ENCODE measurements around the gene AURKA.

The AURKA gene

DNA sequence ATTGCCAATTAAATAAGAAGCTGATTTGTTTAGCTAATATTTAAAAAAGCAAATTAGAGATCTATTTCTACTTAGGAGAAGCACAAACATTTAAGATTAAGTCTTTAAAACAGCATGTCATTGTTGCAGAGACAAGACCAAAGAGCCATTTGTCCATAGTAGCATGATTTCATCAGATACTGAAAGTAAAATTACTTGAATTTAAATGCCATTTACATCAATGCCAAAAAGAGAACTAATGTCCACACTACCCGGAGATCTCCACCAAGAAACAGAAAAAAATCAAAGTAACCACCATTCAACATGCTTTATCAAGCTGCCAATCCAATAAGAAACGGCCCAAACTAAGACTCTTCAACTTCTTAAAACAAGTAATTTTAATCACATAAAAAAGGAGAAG is 15.7 kb downstream of the AURKA start:
- no peak for TF ChIP-seq TCF12 (IDR thresholded peaks at IDR 0.05; ENCODE audit: low read depth)
- TF ChIP-seq FOXM1 (IDR thresholded peaks at IDR 0.05; ENCODE audit: borderline replicate concordance, low read depth), result no peak
- TF ChIP-seq, protein P1, sequence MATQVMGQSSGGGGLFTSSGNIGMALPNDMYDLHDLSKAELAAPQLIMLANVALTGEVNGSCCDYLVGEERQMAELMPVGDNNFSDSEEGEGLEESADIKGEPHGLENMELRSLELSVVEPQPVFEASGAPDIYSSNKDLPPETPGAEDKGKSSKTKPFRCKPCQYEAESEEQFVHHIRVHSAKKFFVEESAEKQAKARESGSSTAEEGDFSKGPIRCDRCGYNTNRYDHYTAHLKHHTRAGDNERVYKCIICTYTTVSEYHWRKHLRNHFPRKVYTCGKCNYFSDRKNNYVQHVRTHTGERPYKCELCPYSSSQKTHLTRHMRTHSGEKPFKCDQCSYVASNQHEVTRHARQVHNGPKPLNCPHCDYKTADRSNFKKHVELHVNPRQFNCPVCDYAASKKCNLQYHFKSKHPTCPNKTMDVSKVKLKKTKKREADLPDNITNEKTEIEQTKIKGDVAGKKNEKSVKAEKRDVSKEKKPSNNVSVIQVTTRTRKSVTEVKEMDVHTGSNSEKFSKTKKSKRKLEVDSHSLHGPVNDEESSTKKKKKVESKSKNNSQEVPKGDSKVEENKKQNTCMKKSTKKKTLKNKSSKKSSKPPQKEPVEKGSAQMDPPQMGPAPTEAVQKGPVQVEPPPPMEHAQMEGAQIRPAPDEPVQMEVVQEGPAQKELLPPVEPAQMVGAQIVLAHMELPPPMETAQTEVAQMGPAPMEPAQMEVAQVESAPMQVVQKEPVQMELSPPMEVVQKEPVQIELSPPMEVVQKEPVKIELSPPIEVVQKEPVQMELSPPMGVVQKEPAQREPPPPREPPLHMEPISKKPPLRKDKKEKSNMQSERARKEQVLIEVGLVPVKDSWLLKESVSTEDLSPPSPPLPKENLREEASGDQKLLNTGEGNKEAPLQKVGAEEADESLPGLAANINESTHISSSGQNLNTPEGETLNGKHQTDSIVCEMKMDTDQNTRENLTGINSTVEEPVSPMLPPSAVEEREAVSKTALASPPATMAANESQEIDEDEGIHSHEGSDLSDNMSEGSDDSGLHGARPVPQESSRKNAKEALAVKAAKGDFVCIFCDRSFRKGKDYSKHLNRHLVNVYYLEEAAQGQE (IDR thresholded peaks at IDR 0.05; ENCODE audit: low read depth), result no peak
- no peak for TF ChIP-seq NFIC (IDR thresholded peaks at IDR 0.05)
- TF ChIP-seq TEAD4 (IDR thresholded peaks at IDR 0.05), result no peak
- no peak for TF ChIP-seq YY1 (IDR thresholded peaks at IDR 0.05; ENCODE audit: low read depth)
- TF ChIP-seq EGR1 (IDR thresholded peaks at IDR 0.05), result no peak
- no peak for TF ChIP-seq ZBTB7A (IDR thresholded peaks at IDR 0.05; ENCODE audit: low read depth)
- TF ChIP-seq EP300 (IDR thresholded peaks at IDR 0.05; ENCODE audit: borderline replicate concordance), result no peak
- no peak for TF ChIP-seq CREB1 (IDR thresholded peaks at IDR 0.05; ENCODE audit: low read depth)
- no peak for TF ChIP-seq TAF1 (IDR thresholded peaks at IDR 0.05; ENCODE audit: low read depth)
- TF ChIP-seq, protein P2, sequence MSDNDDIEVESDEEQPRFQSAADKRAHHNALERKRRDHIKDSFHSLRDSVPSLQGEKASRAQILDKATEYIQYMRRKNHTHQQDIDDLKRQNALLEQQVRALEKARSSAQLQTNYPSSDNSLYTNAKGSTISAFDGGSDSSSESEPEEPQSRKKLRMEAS (IDR thresholded peaks at IDR 0.05), result no peak

DNA sequence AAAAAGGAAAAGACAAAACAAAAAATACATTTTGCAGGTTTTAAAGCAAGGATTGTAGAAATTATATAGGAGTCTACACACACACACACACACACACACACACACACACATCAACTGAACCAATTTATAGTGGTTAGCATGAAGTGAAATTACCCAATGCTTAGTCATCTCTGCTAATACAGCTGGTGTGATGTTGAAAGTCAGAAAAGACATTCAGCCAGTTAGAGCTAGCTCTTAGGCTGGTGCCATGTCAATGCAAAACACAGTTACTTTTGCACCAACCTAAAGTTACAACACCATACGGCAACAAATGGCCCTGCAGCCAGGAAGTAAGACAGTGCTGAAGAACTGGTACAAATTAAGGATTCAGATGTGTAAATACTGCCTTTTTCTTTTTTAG is 18.1 kb downstream of the AURKA start:
- TF ChIP-seq ZBTB7A (IDR thresholded peaks at IDR 0.05; ENCODE audit: low read depth), result no peak
- TF ChIP-seq CEBPB (IDR thresholded peaks at IDR 0.05), result no peak
- TF ChIP-seq TCF12 (IDR thresholded peaks at IDR 0.05; ENCODE audit: low read depth), result no peak
- TF ChIP-seq, protein P3, sequence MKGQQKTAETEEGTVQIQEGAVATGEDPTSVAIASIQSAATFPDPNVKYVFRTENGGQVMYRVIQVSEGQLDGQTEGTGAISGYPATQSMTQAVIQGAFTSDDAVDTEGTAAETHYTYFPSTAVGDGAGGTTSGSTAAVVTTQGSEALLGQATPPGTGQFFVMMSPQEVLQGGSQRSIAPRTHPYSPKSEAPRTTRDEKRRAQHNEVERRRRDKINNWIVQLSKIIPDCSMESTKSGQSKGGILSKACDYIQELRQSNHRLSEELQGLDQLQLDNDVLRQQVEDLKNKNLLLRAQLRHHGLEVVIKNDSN (IDR thresholded peaks at IDR 0.05), result no peak

DNA sequence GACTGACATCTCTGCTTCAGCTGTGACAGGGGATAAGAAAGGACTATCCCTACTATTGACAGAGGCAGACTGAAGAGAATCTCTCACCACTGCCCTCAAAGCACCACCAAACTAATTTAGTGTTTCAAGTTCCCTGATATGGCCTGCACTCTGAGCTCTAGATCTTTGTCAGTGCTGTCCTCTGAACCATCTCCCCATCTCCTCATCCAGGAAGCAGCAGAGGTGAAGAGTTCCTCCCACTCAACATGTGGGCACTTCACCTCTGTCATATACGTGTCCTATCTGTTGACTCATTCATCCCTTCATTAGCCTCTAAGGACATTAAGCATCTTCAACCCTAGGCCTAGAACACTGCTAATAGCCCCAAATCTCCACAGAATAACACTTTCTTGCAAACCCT is 19.2 kb downstream of the AURKA start:
- no peak for TF ChIP-seq TAF1 (IDR thresholded peaks at IDR 0.05; ENCODE audit: low read depth)
- no peak for TF ChIP-seq RAD21 (IDR thresholded peaks at IDR 0.05; ENCODE audit: low read depth)
- no peak for TF ChIP-seq EP300 (IDR thresholded peaks at IDR 0.05; ENCODE audit: borderline replicate concordance)
- no peak for TF ChIP-seq YY1 (IDR thresholded peaks at IDR 0.05; ENCODE audit: low read depth)
- TF ChIP-seq FOXM1 (IDR thresholded peaks at IDR 0.05; ENCODE audit: borderline replicate concordance, low read depth), result no peak
- no peak for TF ChIP-seq CEBPB (IDR thresholded peaks at IDR 0.05)
- no peak for TF ChIP-seq TEAD4 (IDR thresholded peaks at IDR 0.05)
- no peak for TF ChIP-seq NFIC (IDR thresholded peaks at IDR 0.05)
- TF ChIP-seq ZBTB7A (IDR thresholded peaks at IDR 0.05; ENCODE audit: low read depth), result no peak
- TF ChIP-seq, protein P3 (IDR thresholded peaks at IDR 0.05), result no peak
- TF ChIP-seq, protein P1 (IDR thresholded peaks at IDR 0.05; ENCODE audit: low read depth), result no peak
- no peak for TF ChIP-seq TCF12 (IDR thresholded peaks at IDR 0.05; ENCODE audit: low read depth)

- TF ChIP-seq TEAD4 (IDR thresholded peaks at IDR 0.05), result no peak
- no peak for TF ChIP-seq EP300 (IDR thresholded peaks at IDR 0.05; ENCODE audit: borderline replicate concordance)
- TF ChIP-seq, protein P1 (IDR thresholded peaks at IDR 0.05; ENCODE audit: low read depth), result no peak
- TF ChIP-seq NFIC (IDR thresholded peaks at IDR 0.05), result no peak
- no peak for TF ChIP-seq EGR1 (IDR thresholded peaks at IDR 0.05)
Observed at GRCh38 chr20:56371977-56372376, 20.0 kb downstream of the AURKA start.

DNA sequence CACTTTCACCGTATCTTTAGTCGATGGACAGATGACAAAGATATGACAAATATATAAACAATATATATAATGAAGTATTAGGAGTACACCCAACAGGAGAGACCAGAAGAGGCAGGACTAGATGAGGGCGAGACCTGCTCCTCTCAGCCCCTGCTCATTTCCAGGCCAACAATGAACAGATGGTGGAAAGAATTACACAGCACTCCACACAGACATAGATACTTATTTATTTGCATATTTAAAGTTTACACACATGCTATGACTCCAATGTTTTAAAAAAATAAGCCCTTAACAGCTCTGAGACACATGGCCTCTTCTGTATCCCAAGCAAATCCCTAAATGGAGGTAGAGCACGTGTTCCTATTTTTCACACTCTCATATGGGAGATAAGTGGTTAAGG is 22.8 kb downstream of the AURKA start:
- no peak for TF ChIP-seq CEBPB (IDR thresholded peaks at IDR 0.05)
- TF ChIP-seq NFIC (IDR thresholded peaks at IDR 0.05), result no peak
- no peak for TF ChIP-seq EGR1 (IDR thresholded peaks at IDR 0.05)
- no peak for TF ChIP-seq TAF1 (IDR thresholded peaks at IDR 0.05; ENCODE audit: low read depth)
- TF ChIP-seq, protein P2 (IDR thresholded peaks at IDR 0.05), result no peak
- TF ChIP-seq FOXM1 (IDR thresholded peaks at IDR 0.05; ENCODE audit: borderline replicate concordance, low read depth), result no peak
- no peak for TF ChIP-seq ZBTB7A (IDR thresholded peaks at IDR 0.05; ENCODE audit: low read depth)
- TF ChIP-seq EP300 (IDR thresholded peaks at IDR 0.05; ENCODE audit: borderline replicate concordance), result no peak
- no peak for TF ChIP-seq TCF12 (IDR thresholded peaks at IDR 0.05; ENCODE audit: low read depth)
- TF ChIP-seq, protein P1 (IDR thresholded peaks at IDR 0.05; ENCODE audit: low read depth), result no peak
- TF ChIP-seq YY1 (IDR thresholded peaks at IDR 0.05; ENCODE audit: low read depth), result no peak
- TF ChIP-seq TEAD4 (IDR thresholded peaks at IDR 0.05), result no peak
- no peak for TF ChIP-seq CREB1 (IDR thresholded peaks at IDR 0.05; ENCODE audit: low read depth)
- TF ChIP-seq, protein P3 (IDR thresholded peaks at IDR 0.05), result no peak
- no peak for TF ChIP-seq RAD21 (IDR thresholded peaks at IDR 0.05; ENCODE audit: low read depth)

Measured in Ishikawa (cell line).